Subcutaneous abdominal adipose tissue (tissue), 5 donors: ENCODE data around the gene GPC3.

Experiments used
- H3K27ac ChIP-seq: one replicate; pipeline ENCODE4 v1.7.0; 2013; ENCODE audit warnings: low read depth, mild to moderate bottlenecking, inconsistent platforms, low read length, moderate library complexity
- H3K27me3 ChIP-seq, 5 donors: one replicate each; pipeline ENCODE4 v1.7.0; 2013; ENCODE audit warnings: low read length in 5 of 5, inconsistent platforms in 1 of 5; ENCODE audit not compliant: control insufficient read depth in 5 of 5, insufficient read depth in 4 of 5
- H3K36me3 ChIP-seq, 5 donors: one replicate each; pipeline ENCODE4 v1.7.0; 2013; ENCODE audit warnings: low read length in 5 of 5; ENCODE audit not compliant: control insufficient read depth in 5 of 5, insufficient read depth in 5 of 5
- H3K4me1 ChIP-seq, 5 donors: one replicate each; pipeline ENCODE4 v1.7.0; 2013; ENCODE audit warnings: low read length in 5 of 5, mild to moderate bottlenecking in 3 of 5, moderate library complexity in 1 of 5; ENCODE audit not compliant: control insufficient read depth in 5 of 5, insufficient read depth in 5 of 5
- H3K4me3 ChIP-seq, 5 donors: one replicate each; pipeline ENCODE4 v1.7.0; 2013; ENCODE audit warnings: low read length in 5 of 5, low read depth in 1 of 5
- H3K9ac ChIP-seq, 5 donors: one replicate each; pipeline ENCODE4 v1.7.0; 2013; ENCODE audit warnings: low read length in 5 of 5, mild to moderate bottlenecking in 4 of 5, moderate library complexity in 3 of 5
- H3K9me3 ChIP-seq, 5 donors: one replicate each; pipeline ENCODE4 v1.7.0; 2013; ENCODE audit warnings: low read length in 5 of 5; ENCODE audit not compliant: control insufficient read depth in 5 of 5
- donor health status: healthy.
- donor health status: healthy.
- donor health status: healthy.
- donor health status: healthy.
- donor health status: healthy.

Gene GPC3

GRCh38 chrX:133884430-133885394 is 100.7 kb downstream of the GPC3 start:
- H3K4me3 ChIP-seq = no peak overlapping the region
- no peak overlapping the region for H3K27ac ChIP-seq
- H3K36me3 ChIP-seq = no peaks in the 10 kb centered on the region
- no peaks in the 10 kb centered on the region for H3K9me3 ChIP-seq
- peaks cover 0 to 12% (median 0%) of the 10 kb centered on the region in 5 donors for H3K27me3 ChIP-seq
- H3K9ac ChIP-seq = no peak overlapping the region
- H3K4me1 ChIP-seq = no peaks in the 10 kb centered on the region

- Histone ChIP-seq H3K9me3 (no peaks in the 10 kb centered on the region), H3K4me3 (no peak overlapping the region), H3K4me1 (no peaks in the 10 kb centered on the region), H3K27me3 (peaks cover 0 to 12% (median 0%) of the 10 kb centered on the region in 5 donors), H3K36me3 (no peaks in the 10 kb centered on the region), H3K9ac (no peak overlapping the region), H3K27ac (no peak overlapping the region)
Observed at GRCh38 chrX:133881893-133882292, 103.5 kb downstream of the GPC3 start.

GRCh38 chrX:133881007-133881406 is 104.4 kb downstream of the GPC3 start:
- Histone ChIP-seq H3K27ac (no peak overlapping the region), H3K9ac (no peak overlapping the region), H3K4me3 (no peak overlapping the region), H3K9me3 (no peaks in the 10 kb centered on the region), H3K27me3 (peaks cover 0 to 8% (median 0%) of the 10 kb centered on the region in 5 donors), H3K36me3 (no peaks in the 10 kb centered on the region), H3K4me1 (no peaks in the 10 kb centered on the region)

GRCh38 chrX:133880032-133880443 is 105.4 kb downstream of the GPC3 start:
- Histone ChIP-seq H3K4me3 (no peak overlapping the region), H3K9me3 (no peaks in the 10 kb centered on the region), H3K27ac (no peak overlapping the region), H3K36me3 (no peaks in the 10 kb centered on the region), H3K27me3 (peaks cover 0 to 8% (median 0%) of the 10 kb centered on the region in 5 donors), H3K4me1 (no peaks in the 10 kb centered on the region), H3K9ac (no peak overlapping the region)

- no peak overlapping the region for H3K27ac ChIP-seq
- H3K36me3 ChIP-seq = no peaks in the 10 kb centered on the region
- H3K9ac ChIP-seq = no peak overlapping the region
- H3K9me3 ChIP-seq = no peaks in the 10 kb centered on the region
- H3K27me3 ChIP-seq = peaks cover 0 to 8% (median 3%) of the 10 kb centered on the region in 5 donors
- no peaks in the 10 kb centered on the region for H3K4me1 ChIP-seq
- H3K4me3 ChIP-seq = no peak overlapping the region
Observed at GRCh38 chrX:133878710-133879109, 106.7 kb downstream of the GPC3 start.

- Histone ChIP-seq H3K36me3 (no peaks in the 10 kb centered on the region), H3K9me3 (no peaks in the 10 kb centered on the region)
Observed at GRCh38 chrX:133876646-133877045, 108.7 kb downstream of the GPC3 start.

GRCh38 chrX:133869270-133869669 is 116.1 kb downstream of the GPC3 start:
- Histone ChIP-seq H3K4me1 (no peaks in the 10 kb centered on the region), H3K9me3 (peaks cover 0 to 8% (median 3%) of the 10 kb centered on the region in 5 donors), H3K27me3 (peaks cover 0 to 8% (median 0%) of the 10 kb centered on the region in 5 donors), H3K27ac (no peak overlapping the region), H3K36me3 (no peaks in the 10 kb centered on the region), H3K4me3 (no peak overlapping the region), H3K9ac (no peak overlapping the region)

More at GRCh38 chrX:133876646-133877045, 108.7 kb downstream of the GPC3 start:
- Histone ChIP-seq H3K4me1 (no peaks in the 10 kb centered on the region), H3K4me3 (no peak overlapping the region), H3K9ac (no peak overlapping the region), H3K27ac (no peak overlapping the region), H3K27me3 (peaks cover 0 to 3% (median 0%) of the 10 kb centered on the region in 5 donors)

- Histone ChIP-seq H3K9me3 (peaks cover 0 to 8% (median 3%) of the 10 kb centered on the region in 5 donors), H3K27ac (no peak overlapping the region), H3K4me1 (no peaks in the 10 kb centered on the region), H3K4me3 (no peak overlapping the region), H3K27me3 (peaks cover 0 to 8% (median 0%) of the 10 kb centered on the region in 5 donors), H3K9ac (no peak overlapping the region), H3K36me3 (no peaks in the 10 kb centered on the region)
Observed at GRCh38 chrX:133868682-133869081, 116.7 kb downstream of the GPC3 start.

GRCh38 chrX:133868250-133868649 is 117.1 kb downstream of the GPC3 start:
- Histone ChIP-seq H3K27ac (no peak overlapping the region), H3K4me3 (no peak overlapping the region), H3K27me3 (peaks cover 0 to 8% (median 0%) of the 10 kb centered on the region in 5 donors), H3K36me3 (no peaks in the 10 kb centered on the region), H3K9me3 (peaks cover 0 to 8% (median 3%) of the 10 kb centered on the region in 5 donors), H3K4me1 (no peaks in the 10 kb centered on the region), H3K9ac (no peak overlapping the region)

- H3K27me3 ChIP-seq = peaks cover 0 to 8% (median 0%) of the 10 kb centered on the region in 5 donors
- H3K4me1 ChIP-seq = no peaks in the 10 kb centered on the region
- no peak overlapping the region for H3K27ac ChIP-seq
- H3K9ac ChIP-seq = no peak overlapping the region
- no peak overlapping the region for H3K4me3 ChIP-seq
- no peaks in the 10 kb centered on the region for H3K36me3 ChIP-seq
- H3K9me3 ChIP-seq = peaks cover 0 to 8% (median 3%) of the 10 kb centered on the region in 5 donors
Observed at GRCh38 chrX:133865761-133866471, 119.5 kb downstream of the GPC3 start.
